DND-41 (cell line): ENCODE measurements around the gene GNB1L.

Source experiments
- CTCF ChIP-seq: IDR thresholded peaks from 2 replicates; pipeline ENCODE4 v1.5.1; 2012; ENCODE audit warnings: borderline replicate concordance, low read length, moderate library complexity, mild to moderate bottlenecking; ENCODE audit not compliant: poor library complexity, severe bottlenecking; ENCODE audit errors: extremely low read depth
- EZH2 ChIP-seq: IDR thresholded peaks from 3 replicates; pipeline ENCODE4 v1.6.1; 2012; ENCODE audit warnings: borderline replicate concordance, low read depth, mild to moderate bottlenecking, moderate library complexity, low read length, inconsistent platforms; ENCODE audit not compliant: severe bottlenecking

GRCh38 chr22:19789828-19790227, 64.8 kb downstream of the GNB1L start:
- no peak for TF ChIP-seq CTCF
- no peak for TF ChIP-seq EZH2
